Measurements from ENCODE around the gene CCDC171. TPM values are rescaled to one million over a fixed set of nuclear protein-coding genes. Genes with fewer than 3 reads are reported as not detected.
A peak's percentile ranks its signal among the peaks of the same experiment; 100 is the strongest.
"Not testable (repeated sequence)": the region's sequence is repeated elsewhere in the genome, so short reads cannot be mapped to it uniquely, and the experiment has no call there.

CCDC171 gene
- total and polyA plus RNA-seq, 12 donors = 1.2 to 4.9 (median 2.7) TPM

GRCh38 chr9:15697446-15697851 lies 144.6 kb downstream of the CCDC171 start:
- Histone ChIP-seq H3K4me1 (replicated peaks in 1 of 2) (no peaks in the 10 kb centered on the region), H3K27ac (no peak overlapping the region), H3K36me3 (replicated peaks in 1 of 2) (no peaks in the 10 kb centered on the region), H3K9me3 (replicated peaks in 1 of 3) (no peaks in the 10 kb centered on the region), H3K27me3 (no peaks in the 10 kb centered on the region), H3K4me3 (no peak overlapping the region)
- TF ChIP-seq POLR2A (IDR thresholded peaks at IDR 0.05) (no peak), CTCF (IDR thresholded peaks at IDR 0.05) (no peak)
- intact Hi-C loops (cut with DNase I) = no loop called here
- WGBS, 4 donors = 61 to 76% (median 70%) methylated on average over 2 of the region's 2 CpGs
- peak in 6 of 7 donors; percentile 23 to 55 (median 46) for DNase-seq

- intact Hi-C loops (cut with DNase I); H3K4me3 ChIP-seq; H3K9me3 ChIP-seq (replicated peaks in 1 of 3): not testable (repeated sequence)
Observed at GRCh38 chr9:15699876-15700559, 147.2 kb downstream of the CCDC171 start.

GRCh38 chr9:15707000-15707399 lies 154.2 kb downstream of the CCDC171 start:
- Histone ChIP-seq H3K9me3 (replicated peaks in 1 of 3) (peaks cover 0 to 6% (median 0%) of the 10 kb centered on the region in 3 donors), H3K27me3 (no peaks in the 10 kb centered on the region), H3K36me3 (replicated peaks in 1 of 2) (no peaks in the 10 kb centered on the region), H3K4me3 (no peak overlapping the region), H3K27ac (no peak overlapping the region), H3K4me1 (replicated peaks in 1 of 2) (no peaks in the 10 kb centered on the region)
- intact Hi-C loops (cut with DNase I) = no loop called here
- no peak for DNase-seq
- 91 to 96% (median 94%) methylated on average over 3 of the region's 3 CpGs for WGBS, 4 donors
- TF ChIP-seq POLR2A (IDR thresholded peaks at IDR 0.05) = no peak
- TF ChIP-seq CTCF (IDR thresholded peaks at IDR 0.05) = no peak

More at GRCh38 chr9:15699876-15700559, 147.2 kb downstream of the CCDC171 start:
- H3K27me3 ChIP-seq; H3K4me1 ChIP-seq (replicated peaks in 1 of 2); H3K36me3 ChIP-seq (replicated peaks in 1 of 2); H3K27ac ChIP-seq; DNase-seq: not testable (repeated sequence)
- 83 to 93% (median 91%) methylated on average over 7 to 30 of the region's 36 CpGs for WGBS, 4 donors

- Histone ChIP-seq H3K36me3 (replicated peaks in 1 of 2) (no peaks in the 10 kb centered on the region), H3K9me3 (replicated peaks in 1 of 3) (no peaks in the 10 kb centered on the region), H3K4me1 (replicated peaks in 1 of 2) (no peaks in the 10 kb centered on the region), H3K4me3 (no peak overlapping the region), H3K27ac (no peak overlapping the region), H3K27me3 (no peaks in the 10 kb centered on the region)
- no peak for TF ChIP-seq CTCF (IDR thresholded peaks at IDR 0.05)
- no peak for TF ChIP-seq POLR2A (IDR thresholded peaks at IDR 0.05)
- intact Hi-C loops (cut with DNase I) = no loop called here
- WGBS, 4 donors = 63 to 86% (median 70%) methylated on average over 1 of the region's 1 CpG
- no peak for DNase-seq
Observed at GRCh38 chr9:15711531-15711930, 158.7 kb downstream of the CCDC171 start.

GRCh38 chr9:15711931-15712330 lies 159.1 kb downstream of the CCDC171 start:
- Histone ChIP-seq H3K36me3 (replicated peaks in 1 of 2) (no peaks in the 10 kb centered on the region), H3K4me1 (replicated peaks in 1 of 2) (no peaks in the 10 kb centered on the region), H3K27me3 (no peaks in the 10 kb centered on the region), H3K4me3 (no peak overlapping the region), H3K27ac (no peak overlapping the region), H3K9me3 (replicated peaks in 1 of 3) (no peaks in the 10 kb centered on the region)
- TF ChIP-seq POLR2A (IDR thresholded peaks at IDR 0.05) = no peak
- no peak for TF ChIP-seq CTCF (IDR thresholded peaks at IDR 0.05)
- 57 to 78% (median 75%) methylated on average over 2 of the region's 2 CpGs for WGBS, 4 donors
- intact Hi-C loops (cut with DNase I) = no loop called here
- DNase-seq = peak in 1 of 7 donors; percentile 30
